GM23248 (cell line): ENCODE results near the gene SIVA1. TPM values are rescaled to one million over a fixed set of nuclear protein-coding genes. Genes with fewer than 3 reads are reported as not detected.
"Not testable (repeated sequence)": the region's sequence is repeated elsewhere in the genome, so short reads cannot be mapped to it uniquely, and the experiment has no call there.

Source experiments
- DNase-seq: peaks from one replicate; pipeline ENCODE4 v3.0.0-alpha.2; 2015
- H2AFZ ChIP-seq: fragments of 200-600 bp; sonication (generic); 2 replicates; pipeline ENCODE4 v1.6.1; 2016; ENCODE audit warnings: antibody characterized with exemption
- H3F3A ChIP-seq: fragments of 200-600 bp; sonication (generic); 2 replicates; pipeline ENCODE4 v1.6.1; 2016; ENCODE audit warnings: mild to moderate bottlenecking, antibody characterized with exemption, mixed run types; ENCODE audit not compliant: insufficient read depth
- H3K27ac ChIP-seq: fragments of 200-600 bp; sonication (generic); 2 replicates; pipeline ENCODE4 v1.5.1; 2016; ENCODE audit warnings: mild to moderate bottlenecking
- H3K27me3 ChIP-seq: fragments of 200-600 bp; sonication (generic); replicated peaks from 2 replicates; pipeline ENCODE4 v1.6.1; 2016; ENCODE audit warnings: mild to moderate bottlenecking; ENCODE audit not compliant: insufficient read depth
- H3K36me3 ChIP-seq: fragments of 200-600 bp; sonication (generic); 2 replicates; pipeline ENCODE4 v1.6.1; 2016; ENCODE audit warnings: low read depth, mild to moderate bottlenecking
- H3K4me1 ChIP-seq: fragments of 200-600 bp; sonication (generic); 2 replicates; pipeline ENCODE4 v1.6.1; 2016; ENCODE audit warnings: mild to moderate bottlenecking; ENCODE audit not compliant: insufficient read depth
- H3K4me2 ChIP-seq: fragments of 200-600 bp; sonication (generic); one replicate; pipeline ENCODE4 v1.6.1; 2016; ENCODE audit warnings: mild to moderate bottlenecking; ENCODE audit not compliant: unreplicated experiment
- H3K4me3 ChIP-seq: fragments of 200-600 bp; sonication (generic); 2 replicates; pipeline ENCODE4 v1.5.1; 2016; ENCODE audit warnings: mild to moderate bottlenecking
- H3K79me2 ChIP-seq: fragments of 200-600 bp; sonication (generic); 2 replicates; pipeline ENCODE4 v1.6.1; 2016; ENCODE audit warnings: mild to moderate bottlenecking; ENCODE audit not compliant: insufficient read depth
- H3K9ac ChIP-seq: fragments of 200-600 bp; sonication (generic); 2 replicates; pipeline ENCODE4 v1.6.1; 2016; ENCODE audit warnings: mild to moderate bottlenecking
- H3K9me2 ChIP-seq: fragments of 200-600 bp; sonication (generic); 2 replicates; pipeline ENCODE4 v1.6.1; 2016; ENCODE audit warnings: mixed run types, mild to moderate bottlenecking, moderate library complexity; ENCODE audit not compliant: insufficient read depth
- H3K9me3 ChIP-seq: fragments of 200-600 bp; sonication (generic); one replicate; pipeline ENCODE4 v1.6.1; 2017; ENCODE audit warnings: low read depth
- H4K20me1 ChIP-seq: fragments of 200-600 bp; sonication (generic); 2 replicates; pipeline ENCODE4 v1.6.0; 2016; ENCODE audit not compliant: insufficient read depth
- EZH2 ChIP-seq: fragments of 200-600 bp; sonication (generic); IDR thresholded peaks from 2 replicates; pipeline ENCODE4 v1.6.1; 2018; ENCODE audit warnings: antibody characterized with exemption, mild to moderate bottlenecking; ENCODE audit not compliant: insufficient read depth, poor library complexity, severe bottlenecking
- EZH2phosphoT487 ChIP-seq: fragments of 200-600 bp; sonication (generic); IDR thresholded peaks from 2 replicates; pipeline ENCODE4 v1.6.1; 2018; ENCODE audit warnings: antibody characterized with exemption, moderate library complexity, mild to moderate bottlenecking, low read depth; ENCODE audit not compliant: insufficient read depth
- WGBS, 2 experiments: methylation state at CpG; one replicate each; pipeline ENCODE4 v1.1.6; 2015 to 2017; ENCODE audit warnings: low lambda C conversion rate in 2 of 2, low coverage in 1 of 2; ENCODE audit errors: missing lambda C conversion rate in 2 of 2; 5-methylcytosine and 5-hydroxymethylcytosine counted together
- in situ Hi-C: fragments of 300-500 bp; cut with MboI; formaldehyde crosslinking; loops from 2 replicates; pipeline ENCODE4 v1.15.0; 2020
- polyA plus RNA-seq: library from polyadenylated mRNA; unstranded; fragments of >200 nt; fragmentation: Nextera tagmentation; extraction: Ambion mirVana; gene quantifications from 2 replicates; pipeline ENCODE4 v1.2.1, GENCODE V29; 2016
- total RNA-seq: library from RNA; depleted of rRNA; stranded (reverse); fragments of >200 nt; shearing (Covaris generic); gene quantifications from 2 replicates; pipeline ENCODE4 v1.2.3, GENCODE V29; 2014

Gene SIVA1
- total and polyA plus RNA-seq, 2 experiments from 2014 or later = 132 to 174 TPM

DNA sequence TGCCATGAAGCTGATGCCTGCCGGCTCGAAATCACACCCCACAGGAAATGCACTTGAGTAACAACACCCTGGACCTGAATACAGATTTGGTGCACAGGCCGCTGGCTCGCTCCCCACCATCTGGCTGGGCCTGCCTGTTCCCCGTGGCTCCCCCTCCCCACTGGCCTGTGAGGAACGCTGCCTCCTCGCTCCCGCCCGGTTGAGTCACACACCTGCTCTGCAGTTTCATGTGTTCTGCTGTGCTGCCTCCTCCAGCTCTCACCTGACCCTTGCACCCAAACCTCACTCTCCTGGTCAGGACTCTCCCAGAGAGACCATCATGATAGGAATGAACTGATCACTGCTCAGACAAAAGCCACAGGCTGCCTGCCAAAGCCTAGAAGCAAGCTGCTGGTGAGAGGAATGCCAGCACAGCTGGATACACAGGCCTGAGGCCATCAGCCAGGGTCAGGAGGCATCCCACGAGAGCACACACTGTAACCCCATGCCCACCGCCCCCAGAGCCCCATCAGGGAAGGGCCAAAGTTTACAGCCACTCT, 3.8 kb upstream of the SIVA1 start:
- Histone ChIP-seq H3K4me1 (peaks cover 38% of the 10 kb centered on the region), H3K4me3 (0 out of 2 replicates have a peak overlapping the region, but pooled peaks have one; percentile 8), H3K9ac (peak overlapping the region; percentile 58), H3F3A (peaks cover 34% of the 10 kb centered on the region), H3K27ac (peak overlapping the region; percentile 79), H3K9me2 (no peaks in the 10 kb centered on the region), H4K20me1 (no peaks in the 10 kb centered on the region), H3K27me3 (no peaks in the 10 kb centered on the region), H3K36me3 (no peaks in the 10 kb centered on the region), H2AFZ (no peak overlapping the region; the same call in 1 of the 2 replicates), H3K79me2 (peaks cover 13% of the 10 kb centered on the region), H3K9me3 (no peaks in the 10 kb centered on the region), H3K4me2 (peak overlapping the region; percentile 67)
- TF ChIP-seq EZH2phosphoT487 (no peak), EZH2 (no peak)
- WGBS, 2 experiments = 5 to 11% methylated on average over 9 to 11 of the region's 11 CpGs
- DNase-seq = peak; percentile 82
- in situ Hi-C loops = no loop called here

DNA sequence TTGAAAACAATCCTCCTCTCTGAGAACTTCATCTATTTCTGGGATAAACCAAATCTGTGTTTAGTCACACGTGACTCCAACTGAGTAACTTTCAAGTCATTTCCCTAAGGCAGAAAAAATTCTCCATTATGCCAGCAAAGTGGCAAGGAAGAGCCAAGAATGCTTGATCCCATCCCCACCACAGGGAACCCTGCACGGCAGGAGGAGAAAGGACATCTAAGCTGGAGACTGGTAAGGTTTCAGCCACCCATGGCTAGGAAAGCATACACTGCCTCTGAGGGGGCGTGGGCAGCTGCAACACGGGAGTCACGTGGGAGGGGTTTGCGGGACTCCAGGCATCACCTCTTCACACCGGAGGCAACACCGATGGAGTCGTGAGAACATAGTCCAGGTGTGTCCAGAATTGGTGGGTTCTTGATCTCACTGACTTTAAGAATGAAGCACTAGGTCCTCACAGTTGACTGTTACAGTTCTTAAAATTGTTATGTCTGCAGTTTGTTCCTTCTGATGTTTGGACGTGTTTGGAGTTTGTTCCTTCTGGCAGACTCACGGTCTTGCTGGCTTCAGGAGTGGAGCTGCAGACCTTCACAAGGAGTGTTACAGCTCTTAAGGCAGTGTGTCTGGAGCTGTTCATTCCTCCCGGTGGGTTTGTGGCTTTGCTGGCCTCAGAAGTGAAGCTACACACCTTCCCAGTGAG, 2.7 kb upstream of the SIVA1 start:
- Histone ChIP-seq H3K27me3 (no peaks in the 10 kb centered on the region), H4K20me1 (no peaks in the 10 kb centered on the region), H3K4me3 (0 out of 2 replicates have a peak overlapping the region, but pooled peaks have one; percentile 8), H3K9ac (peak overlapping the region; percentile 58), H3K9me3 (no peaks in the 10 kb centered on the region), H2AFZ (peak overlapping the region; percentile 55), H3K4me2 (peak overlapping the region; percentile 67), H3K4me1 (peaks cover 38% of the 10 kb centered on the region), H3K27ac (peak overlapping the region; percentile 79), H3K9me2 (no peaks in the 10 kb centered on the region), H3K36me3 (no peaks in the 10 kb centered on the region), H3F3A (peaks cover 34% of the 10 kb centered on the region), H3K79me2 (peaks cover 23% of the 10 kb centered on the region)
- DNase-seq = peak; percentile 81
- in situ Hi-C loops = no loop called here
- WGBS, 2 experiments = 66 to 68% methylated on average over 12 of the region's 12 CpGs
- TF ChIP-seq EZH2phosphoT487 = no peak

GRCh38 chr14:104750753-104751057, 2.2 kb upstream of the SIVA1 start:
- H2AFZ ChIP-seq, H3K9me3 ChIP-seq, H3K36me3 ChIP-seq, H4K20me1 ChIP-seq, in situ Hi-C loops, H3K4me3 ChIP-seq, H3K27me3 ChIP-seq, H3K9me2 ChIP-seq, H3K9ac ChIP-seq, DNase-seq: not testable (repeated sequence)
- Histone ChIP-seq H3K79me2 (peaks cover 28% of the 10 kb centered on the region), H3K4me2 (peak overlapping the region; percentile 67), H3F3A (peaks cover 34% of the 10 kb centered on the region), H3K4me1 (peaks cover 38% of the 10 kb centered on the region), H3K27ac (peak overlapping the region; percentile 79)
- 99 to 100% methylated on average over 5 of the region's 5 CpGs for WGBS, 2 experiments

- Histone ChIP-seq H3F3A (peaks cover 29% of the 10 kb centered on the region), H3K4me1 (peaks cover 28% of the 10 kb centered on the region), H3K27me3 (no peaks in the 10 kb centered on the region), H3K27ac (peak overlapping the region; percentile 39), H3K4me2 (peak overlapping the region; percentile 72), H3K9ac (peak overlapping the region; percentile 68), H3K4me3 (peak overlapping the region; percentile 90), H3K79me2 (peaks cover 38% of the 10 kb centered on the region), H4K20me1 (no peaks in the 10 kb centered on the region), H2AFZ (peak overlapping the region; percentile 87), H3K9me3 (no peaks in the 10 kb centered on the region), H3K36me3 (no peaks in the 10 kb centered on the region), H3K9me2 (no peaks in the 10 kb centered on the region)
- 61 to 70% methylated on average over 45 to 70 of the region's 90 CpGs for WGBS, 2 experiments
- in situ Hi-C loops = no loop called here
- TF ChIP-seq EZH2phosphoT487 (no peak), EZH2 (no peak)
- DNase-seq = no peak
These were observed 1.2 kb upstream of the SIVA1 start for GRCh38 chr14:104751539-104752422.
